ENCODE measurements around the gene RAG2. TPM values are rescaled to one million over a fixed set of nuclear protein-coding genes. Genes with fewer than 3 reads are reported as not detected.

RAG2 gene
- total RNA-seq, 2 experiments from 2014 or later: not detected

DNA sequence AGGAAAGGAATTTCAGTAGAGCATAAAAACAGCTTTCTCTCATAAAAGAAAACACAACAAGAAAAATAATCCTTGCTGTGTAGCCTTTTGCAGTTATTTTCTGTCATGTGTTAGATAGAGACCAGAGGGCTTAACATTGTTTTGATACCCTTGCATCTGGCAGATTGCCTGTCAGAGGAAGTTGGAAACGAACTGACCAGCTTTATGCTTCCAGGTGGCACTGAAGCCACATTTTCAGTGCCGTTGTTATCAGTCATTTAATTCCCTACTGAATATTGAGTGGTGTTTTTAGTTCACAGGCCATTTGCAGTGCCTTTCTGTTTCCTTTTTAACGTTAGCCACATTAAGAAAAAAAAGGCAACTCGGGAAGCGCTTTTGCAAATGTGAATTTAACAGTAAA is 21.5 kb upstream of the RAG2 start:
- Mint-ChIP-seq H3K27me3 (peaks cover 7% of the 10 kb centered on the region), H3K4me1 (peaks cover 3% of the 10 kb centered on the region), H3K36me3 (ENCODE audit: low read depth) (no peaks in the 10 kb centered on the region), H3K4me3 (no peak overlapping the region), H3K9me3 (ENCODE audit: low read depth) (no peaks in the 10 kb centered on the region), H3K27ac (no peak overlapping the region)
- ATAC-seq (no peak), DNase-seq (no peak)
- intact Hi-C loops (cut with DNase I, micrococcal nuclease): no loop called here
- ChIA-PET CTCF (interaction anchor here (1.2 to 1.8 kb wide), 3 partner anchors 9 to 55 kb away, joined by 4 to 6 read pairs (median 4); no protein-coding TSS in a partner anchor), POLR2A (no interaction called here)

DNA sequence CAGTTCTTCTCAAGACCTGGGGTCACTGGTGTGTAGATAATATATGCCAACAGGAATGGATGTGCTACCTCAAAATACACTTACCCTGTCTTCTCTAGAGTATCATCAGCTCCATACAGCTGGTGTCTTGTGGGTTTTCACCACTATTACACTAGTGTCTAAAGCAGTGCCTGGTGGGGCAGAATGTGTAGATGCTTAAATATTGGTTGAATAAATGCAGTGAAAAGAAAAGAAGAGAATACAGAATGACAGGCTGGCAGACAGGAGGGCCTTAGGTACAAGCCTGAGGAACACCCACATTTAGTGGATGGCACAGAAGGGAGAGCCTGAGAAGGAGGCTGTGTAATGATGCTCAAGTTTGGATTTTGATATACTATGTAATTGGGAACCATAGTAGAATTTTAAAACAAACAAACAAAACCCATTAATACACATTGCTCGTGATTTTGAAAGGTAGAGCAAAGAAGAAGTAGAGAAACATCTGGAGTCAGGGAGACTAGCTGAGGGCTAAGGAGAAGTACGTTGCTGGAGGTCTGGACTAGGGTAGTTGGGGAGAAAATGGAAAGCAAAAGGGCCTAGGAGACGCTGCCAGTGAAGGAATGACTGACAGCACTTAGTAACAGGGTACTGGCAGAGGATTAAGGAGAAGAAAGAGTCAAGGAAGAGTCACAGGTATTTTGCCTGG is 20.5 kb upstream of the RAG2 start:
- H3K4me1 Mint-ChIP-seq: peaks cover 3% of the 10 kb centered on the region
- no peaks in the 10 kb centered on the region for H3K9me3 Mint-ChIP-seq (ENCODE audit: low read depth)
- ChIA-PET CTCF (interaction anchor here (0.6 to 1.8 kb wide), 4 partner anchors 10 to 72 kb away, joined by 3 to 6 read pairs (median 4); no protein-coding TSS in a partner anchor), POLR2A (no interaction called here)
- intact Hi-C loops (cut with DNase I, micrococcal nuclease): no loop called here
- no peak for ATAC-seq
- H3K27ac Mint-ChIP-seq: no peak overlapping the region
- no peaks in the 10 kb centered on the region for H3K36me3 Mint-ChIP-seq (ENCODE audit: low read depth)
- H3K27me3 Mint-ChIP-seq: peaks cover 5% of the 10 kb centered on the region
- no peak overlapping the region for H3K4me3 Mint-ChIP-seq
- no peak for DNase-seq

DNA sequence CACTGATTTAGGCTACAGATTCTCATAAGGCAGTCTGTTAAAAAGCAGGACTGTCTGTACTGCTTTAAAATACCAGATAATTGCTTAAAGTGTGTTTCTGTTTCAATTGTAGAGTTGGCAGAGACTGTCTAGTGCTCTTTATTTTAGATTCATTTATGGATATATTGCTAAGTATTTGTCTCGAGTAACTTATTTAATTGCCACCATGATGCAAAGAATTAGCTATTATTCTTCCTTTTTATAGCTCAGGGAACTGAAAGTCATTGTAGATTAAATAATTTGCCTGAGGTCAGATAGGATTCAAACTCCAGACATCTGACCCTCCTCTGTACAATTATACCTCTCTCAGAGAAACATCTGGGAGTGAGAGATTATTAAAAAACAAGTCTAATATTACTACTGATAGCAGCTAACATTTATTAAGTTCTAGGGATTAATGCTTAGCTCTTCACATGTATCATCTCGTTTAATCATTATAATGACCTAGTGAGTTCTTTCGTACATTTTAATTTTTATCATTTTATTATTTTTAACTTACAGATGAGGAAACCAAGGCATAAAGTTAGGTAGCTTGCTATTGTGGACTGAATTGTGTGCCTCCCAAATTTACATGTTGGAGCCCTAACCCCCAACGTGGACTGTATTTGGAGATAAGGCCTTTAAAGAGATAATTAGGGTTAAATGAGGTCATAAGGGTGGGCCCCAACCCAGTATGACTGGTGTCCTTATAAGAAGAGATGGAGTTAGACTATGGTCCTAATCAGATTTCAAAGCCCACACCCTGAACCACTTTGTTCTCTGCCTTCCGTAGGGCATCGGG is 19.7 kb upstream of the RAG2 start:
- H3K27ac Mint-ChIP-seq: no peak overlapping the region
- intact Hi-C loops (cut with DNase I, micrococcal nuclease): no loop called here
- ChIA-PET CTCF (interaction anchor here (0.5 to 1.0 kb wide), 3 partner anchors 54 to 763 kb away, joined by 3 to 6 read pairs (median 5); no protein-coding TSS in a partner anchor), POLR2A (no interaction called here)
- no peak for DNase-seq
- no peaks in the 10 kb centered on the region for H3K9me3 Mint-ChIP-seq (ENCODE audit: low read depth)
- H3K27me3 Mint-ChIP-seq: peaks cover 5% of the 10 kb centered on the region
- H3K36me3 Mint-ChIP-seq (ENCODE audit: low read depth): no peaks in the 10 kb centered on the region
- H3K4me1 Mint-ChIP-seq: peaks cover 3% of the 10 kb centered on the region
- ATAC-seq: no peak
- H3K4me3 Mint-ChIP-seq: no peak overlapping the region

DNA sequence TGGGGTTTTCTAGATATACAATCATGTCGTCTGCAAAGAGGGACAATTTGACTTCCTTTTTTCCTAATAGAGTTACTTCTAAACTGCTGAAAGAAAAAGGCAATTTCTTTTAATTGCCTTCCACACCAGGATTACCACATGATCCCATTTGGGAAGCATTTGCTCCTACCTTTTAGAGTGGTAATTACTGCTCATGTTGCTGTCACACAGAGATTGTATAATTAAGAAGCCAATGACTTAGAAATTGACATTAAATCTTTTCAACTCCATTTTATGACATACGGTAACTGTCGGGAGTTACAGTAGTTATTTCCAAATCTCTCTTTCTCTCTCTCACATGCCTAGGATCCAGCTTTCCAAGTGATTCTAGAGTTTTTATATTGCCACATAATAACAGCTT is 17.8 kb upstream of the RAG2 start:
- H3K4me1 Mint-ChIP-seq: peaks cover 3% of the 10 kb centered on the region
- no peak for ATAC-seq
- H3K4me3 Mint-ChIP-seq: no peak overlapping the region
- peaks cover 3% of the 10 kb centered on the region for H3K27me3 Mint-ChIP-seq
- no peak for DNase-seq
- H3K27ac Mint-ChIP-seq: no peak overlapping the region
- H3K9me3 Mint-ChIP-seq (ENCODE audit: low read depth): no peaks in the 10 kb centered on the region
- intact Hi-C loops (cut with DNase I, micrococcal nuclease): no loop called here
- no peaks in the 10 kb centered on the region for H3K36me3 Mint-ChIP-seq (ENCODE audit: low read depth)
- ChIA-PET CTCF (no interaction called here), POLR2A (no interaction called here)

DNA sequence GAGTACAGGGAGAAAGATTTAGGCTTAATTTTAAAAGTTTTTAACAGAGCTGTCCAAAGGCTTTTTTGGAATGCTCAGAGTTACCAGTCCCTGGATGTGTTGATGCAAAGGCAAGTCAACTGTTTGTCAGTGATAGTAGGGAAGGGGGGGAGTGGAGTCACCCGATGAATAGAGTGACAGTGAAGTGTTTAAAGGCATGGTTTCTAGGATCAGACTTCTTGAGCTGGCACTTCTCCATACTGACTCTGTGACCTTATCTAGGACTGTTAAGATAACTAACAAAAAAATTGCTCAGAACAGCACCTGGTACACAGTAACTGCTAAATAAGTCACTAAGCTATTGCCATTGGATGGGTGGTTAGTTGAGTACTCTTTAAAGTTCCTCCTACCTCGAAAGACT is 11.3 kb upstream of the RAG2 start:
- Mint-ChIP-seq H3K27ac (no peak overlapping the region), H3K27me3 (peaks cover 5% of the 10 kb centered on the region), H3K4me3 (no peak overlapping the region), H3K4me1 (peaks cover 4% of the 10 kb centered on the region), H3K36me3 (ENCODE audit: low read depth) (no peaks in the 10 kb centered on the region), H3K9me3 (ENCODE audit: low read depth) (no peaks in the 10 kb centered on the region)
- ATAC-seq: no peak
- ChIA-PET POLR2A (no interaction called here), CTCF (interaction anchor here (1.0 to 1.4 kb wide), 4 partner anchors 12 to 138 kb away, joined by 3 to 5 read pairs (median 3); no protein-coding TSS in a partner anchor)
- DNase-seq: no peak
- intact Hi-C loops (cut with DNase I, micrococcal nuclease): no loop called here

DNA sequence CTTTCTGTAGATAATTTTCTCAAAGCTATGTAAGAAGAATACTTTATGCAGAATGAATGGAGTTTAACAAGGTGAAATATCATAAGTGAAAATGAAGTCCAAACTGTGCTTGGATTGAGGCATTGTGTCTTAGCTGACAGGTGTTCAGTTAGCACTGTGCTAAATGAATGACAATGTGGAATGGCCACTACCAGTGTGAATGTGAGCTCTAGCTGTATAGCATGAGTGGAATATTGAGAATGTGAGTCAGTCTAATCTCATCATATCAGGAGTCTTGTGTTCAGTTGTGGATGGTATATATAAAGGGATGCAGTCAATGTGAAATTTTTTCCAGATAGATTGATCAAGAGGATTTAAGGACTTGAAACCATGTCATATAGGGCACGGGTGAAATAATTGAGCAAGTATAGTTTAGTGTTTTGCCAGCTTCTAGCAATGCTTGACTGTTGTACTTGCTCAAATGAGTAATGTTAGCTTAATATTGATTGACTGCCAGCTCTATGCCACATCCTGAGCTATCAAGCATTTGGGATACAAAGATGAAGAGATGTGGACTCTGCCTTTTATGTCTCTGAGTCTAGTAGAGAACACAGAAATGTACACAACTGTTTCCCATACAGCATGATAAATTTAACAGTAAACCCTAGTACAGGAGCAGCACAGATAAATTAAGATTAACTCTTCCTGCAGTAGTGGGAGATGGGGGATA is 10.6 kb upstream of the RAG2 start:
- DNase-seq (no peak), ATAC-seq (peak; percentile 47)
- CTCF ChIA-PET: interaction anchor here (1.0 to 1.5 kb wide), 6 partner anchors 10 to 138 kb away, joined by 3 to 5 read pairs (median 3); no protein-coding TSS in a partner anchor
- intact Hi-C loops (cut with DNase I, micrococcal nuclease): no loop called here
- Mint-ChIP-seq H3K4me1 (peaks cover 4% of the 10 kb centered on the region), H3K27me3 (peaks cover 5% of the 10 kb centered on the region), H3K36me3 (ENCODE audit: low read depth) (no peaks in the 10 kb centered on the region), H3K4me3 (no peak overlapping the region), H3K27ac (no peak overlapping the region), H3K9me3 (ENCODE audit: low read depth) (no peaks in the 10 kb centered on the region)
- POLR2A ChIA-PET: no interaction called here

DNA sequence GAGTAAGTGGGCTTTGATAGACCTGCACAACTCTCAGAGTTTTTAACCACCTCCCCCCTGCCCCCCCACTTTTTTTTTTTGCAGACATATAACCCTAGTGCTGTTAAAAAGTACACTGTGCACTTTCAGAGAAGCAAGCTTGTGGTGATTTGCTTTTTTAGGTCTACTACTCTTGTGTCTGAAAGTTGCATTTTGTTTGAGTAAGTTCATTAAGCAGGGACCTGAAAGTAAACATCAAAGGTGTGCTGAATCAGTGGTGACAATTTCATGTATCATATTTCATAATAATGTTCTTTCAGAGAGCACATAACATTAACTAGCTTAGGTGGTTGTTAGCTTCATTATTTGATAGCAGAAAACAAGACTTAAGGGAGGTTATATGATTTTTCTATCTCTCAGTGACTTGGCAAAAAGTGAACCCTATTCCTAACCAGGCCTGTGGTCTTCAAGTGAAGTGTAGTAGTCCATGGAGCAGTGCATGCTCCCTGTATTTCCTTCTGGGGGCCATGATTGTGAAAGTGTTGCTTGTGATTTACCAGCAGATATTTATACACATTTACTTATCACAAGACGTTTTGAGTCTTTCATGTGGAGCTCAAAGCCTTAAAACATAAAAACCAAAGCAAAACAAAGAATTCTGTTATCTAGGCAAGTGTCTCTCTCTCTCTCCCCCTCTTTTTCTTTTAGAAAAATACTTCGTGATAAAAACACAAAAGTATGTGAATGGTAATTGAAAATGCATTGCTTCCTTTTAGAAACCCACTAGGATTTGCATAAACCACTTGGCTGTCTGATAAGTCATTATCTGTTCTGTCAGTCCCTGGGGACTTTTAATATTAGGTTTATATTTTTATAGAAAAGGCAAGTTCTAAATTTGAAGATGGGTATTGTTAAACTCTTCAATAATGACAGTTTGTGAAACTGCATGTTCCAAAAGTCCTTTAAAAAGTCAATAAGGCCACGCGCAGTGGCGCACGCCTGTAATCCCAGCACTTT is 7.5 kb upstream of the RAG2 start:
- Mint-ChIP-seq H3K4me3 (no peak overlapping the region), H3K27ac (no peak overlapping the region), H3K36me3 (ENCODE audit: low read depth) (no peaks in the 10 kb centered on the region), H3K9me3 (ENCODE audit: low read depth) (no peaks in the 10 kb centered on the region), H3K27me3 (peaks cover 10% of the 10 kb centered on the region), H3K4me1 (peaks cover 4% of the 10 kb centered on the region)
- ATAC-seq (peak; percentile 16), DNase-seq (no peak)
- POLR2A ChIA-PET: no interaction called here
- CTCF ChIA-PET: interaction anchor here (1.5 kb wide), 1 partner anchor 141 kb away, joined by 5 read pairs; no protein-coding TSS in a partner anchor
- intact Hi-C loops (cut with DNase I, micrococcal nuclease): no loop called here

DNA sequence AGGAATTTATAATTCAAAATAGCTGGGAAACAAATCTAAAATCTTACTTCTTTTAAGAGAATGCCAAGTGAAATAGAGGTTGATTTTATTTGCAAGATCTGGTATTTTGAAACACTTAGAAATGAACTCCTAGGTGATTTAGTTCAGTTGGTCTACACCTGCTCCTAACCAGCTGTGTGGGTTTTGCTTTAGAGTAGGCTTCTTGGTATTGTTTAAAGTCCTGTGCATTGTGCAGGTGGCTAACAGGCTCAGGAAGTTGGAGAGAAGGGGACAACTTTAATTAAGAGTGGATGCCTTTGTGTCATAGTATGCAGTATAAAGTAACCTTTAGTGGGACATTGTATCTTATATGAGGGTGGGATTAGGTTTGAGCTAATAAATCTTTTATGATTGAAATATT is 4.1 kb upstream of the RAG2 start:
- Mint-ChIP-seq H3K36me3 (ENCODE audit: low read depth) (no peaks in the 10 kb centered on the region), H3K9me3 (ENCODE audit: low read depth) (no peaks in the 10 kb centered on the region), H3K4me1 (peaks cover 7% of the 10 kb centered on the region), H3K4me3 (no peak overlapping the region), H3K27ac (no peak overlapping the region), H3K27me3 (peaks cover 7% of the 10 kb centered on the region)
- ChIA-PET POLR2A (no interaction called here), CTCF (interaction anchor here (0.7 kb wide), 1 partner anchor 41 kb away, joined by 3 read pairs; no protein-coding TSS in a partner anchor)
- ATAC-seq (no peak), DNase-seq (no peak)
- intact Hi-C loops (cut with DNase I, micrococcal nuclease): no loop called here

DNA sequence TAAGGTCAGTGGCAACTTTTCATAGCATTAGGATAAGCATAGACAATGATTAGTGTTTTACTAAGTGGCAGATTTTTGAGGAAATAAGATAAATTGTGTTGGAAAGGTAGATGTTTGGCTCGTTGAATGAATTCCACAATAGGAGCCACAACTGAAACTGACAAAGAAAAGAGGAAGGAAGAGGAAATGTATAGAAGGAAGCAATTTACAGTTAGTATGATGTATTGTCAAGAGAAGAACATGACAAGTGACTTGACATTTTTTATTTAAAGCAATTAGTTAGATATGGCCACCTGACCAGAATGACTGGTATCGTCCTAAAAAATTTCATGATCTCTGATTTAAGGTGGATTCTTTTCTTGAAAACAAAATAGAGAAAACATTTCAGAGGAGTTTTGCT is 3.1 kb upstream of the RAG2 start:
- H3K4me1 Mint-ChIP-seq: peaks cover 13% of the 10 kb centered on the region
- ChIA-PET POLR2A (no interaction called here), CTCF (no interaction called here)
- H3K36me3 Mint-ChIP-seq (ENCODE audit: low read depth): no peaks in the 10 kb centered on the region
- no peak overlapping the region for H3K4me3 Mint-ChIP-seq
- DNase-seq: no peak
- no peak for ATAC-seq
- no peak overlapping the region for H3K27ac Mint-ChIP-seq
- H3K27me3 Mint-ChIP-seq: peaks cover 7% of the 10 kb centered on the region
- intact Hi-C loops (cut with DNase I, micrococcal nuclease): no loop called here
- H3K9me3 Mint-ChIP-seq (ENCODE audit: low read depth): no peaks in the 10 kb centered on the region

DNA sequence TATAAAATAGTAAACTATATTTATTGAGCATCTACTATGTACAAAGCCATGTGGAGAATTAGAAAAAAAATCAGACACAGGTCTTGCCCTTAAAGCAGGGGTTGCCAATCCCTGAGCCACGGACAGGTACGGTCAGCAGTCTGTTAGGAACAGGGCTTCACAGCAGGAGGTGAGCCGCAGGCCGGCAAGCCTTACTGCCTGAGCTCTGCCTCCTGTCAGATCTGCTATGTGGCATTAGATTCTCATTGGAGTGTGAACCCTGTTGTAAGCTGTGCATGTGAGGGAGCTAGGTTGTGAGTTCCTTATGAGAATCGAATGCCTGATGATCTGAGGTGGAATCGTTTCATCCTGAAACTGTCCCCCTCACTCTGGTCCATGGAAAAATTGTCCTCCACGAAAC is 2.1 kb upstream of the RAG2 start:
- H3K4me1 Mint-ChIP-seq: peaks cover 10% of the 10 kb centered on the region
- ATAC-seq (no peak), DNase-seq (no peak)
- ChIA-PET CTCF (no interaction called here), POLR2A (no interaction called here)
- no peaks in the 10 kb centered on the region for H3K9me3 Mint-ChIP-seq (ENCODE audit: low read depth)
- no peaks in the 10 kb centered on the region for H3K36me3 Mint-ChIP-seq (ENCODE audit: low read depth)
- no peak overlapping the region for H3K4me3 Mint-ChIP-seq
- H3K27ac Mint-ChIP-seq: no peak overlapping the region
- H3K27me3 Mint-ChIP-seq: peaks cover 7% of the 10 kb centered on the region
- intact Hi-C loops (cut with DNase I, micrococcal nuclease): no loop called here

DNA sequence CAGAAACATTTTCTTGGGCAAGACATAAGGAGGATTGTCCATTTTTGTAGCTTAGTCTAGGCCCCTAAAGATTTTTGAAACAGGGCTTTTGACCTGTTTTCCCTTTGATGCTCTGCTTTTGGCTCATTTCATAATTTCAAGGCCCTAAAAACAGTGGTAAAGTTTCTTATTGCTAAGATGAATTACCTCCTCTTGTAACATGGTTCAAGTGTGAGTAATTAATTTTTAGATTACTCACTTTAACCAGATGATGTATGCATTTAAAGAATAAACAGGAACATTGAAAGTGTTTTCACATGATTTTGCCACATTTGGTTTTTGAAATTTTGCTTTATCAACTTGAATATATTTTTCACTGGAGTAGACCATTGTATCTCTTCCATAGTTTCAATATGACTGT is 1.2 kb downstream of the RAG2 start:
- intact Hi-C loops (cut with DNase I, micrococcal nuclease): no loop called here
- ChIA-PET POLR2A (no interaction called here), CTCF (no interaction called here)
- ATAC-seq (no peak), DNase-seq (no peak)
- H3K27ac Mint-ChIP-seq: no peak overlapping the region
- H3K4me3 Mint-ChIP-seq: no peak overlapping the region
- H3K36me3 Mint-ChIP-seq (ENCODE audit: low read depth): no peaks in the 10 kb centered on the region
- H3K9me3 Mint-ChIP-seq (ENCODE audit: low read depth): no peaks in the 10 kb centered on the region
- peaks cover 17% of the 10 kb centered on the region for H3K27me3 Mint-ChIP-seq
- peaks cover 13% of the 10 kb centered on the region for H3K4me1 Mint-ChIP-seq

Measured in activated CD4-positive, alpha-beta T cell treated with anti-CD3 and anti-CD28 coated beads for 36 hours (primary cell).